HepG2 (cell line): ENCODE data around the gene MNT. TPM values are rescaled to one million over a fixed set of nuclear protein-coding genes. Genes with fewer than 3 reads are reported as not detected.

Source experiments
- ATAC-seq: fragments of 200-7000 bp; cut with Tn5 transposase; 3 replicates; pipeline ENCODE4 v1.9.1; 2020; ENCODE audit warnings: mild to moderate bottlenecking, moderate library complexity
- BruUV-seq: library from RNA; stranded (reverse); fragments of 400-500 nt; replicated peaks from 2 replicates; lab custom pipeline; 2021; lab: Mats Ljungman, UMichigan
- CTCF ChIA-PET: fragments of 300-600 bp; formaldehyde crosslinking; extraction: SDS; loops from one replicate; lab custom pipeline; 2021; ENCODE audit warnings: low total read pairs, inconsistent platforms, low intra/inter-chr PET ratio; lab: Yijun Ruan, JAX
- POLR2A ChIA-PET: fragments of 350-600 bp; sonication (Branson Sonifier 250); formaldehyde crosslinking; loops from one replicate; lab custom pipeline; 2020; ENCODE audit warnings: antibody characterized with exemption, inconsistent platforms; lab: Yijun Ruan, JAX
- DNase-seq: peaks from one replicate; pipeline ENCODE4 v3.0.0-alpha.2; 2015; ENCODE audit warnings: low spot score
- FAIRE-seq: peaks from 3 replicates; lab custom pipeline; 2011; peaks lifted over from hg19 to GRCh38; lab: Jason Lieb, UNC
- H2AFZ ChIP-seq: one replicate; pipeline ENCODE4 v1.6.1; 2011; ENCODE audit warnings: low read length, inconsistent platforms
- H3K27ac ChIP-seq: fragments of 300-600 bp; 3 replicates; pipeline ENCODE4 v1.8.0; 2011; ENCODE audit warnings: mixed run types, mild to moderate bottlenecking, mixed read lengths, low read length, inconsistent platforms; ENCODE audit not compliant: insufficient read depth; ENCODE audit errors: extremely low read length
- H3K27me3 ChIP-seq, 2 experiments: fragments of 200-600 bp in 1 of 2; 2 replicates in 1 of 2; 3 replicates in 1 of 2; pipeline versions ENCODE4 v1.6.0 to v1.8.0; 2011; ENCODE audit warnings: low read length in 2 of 2, mild to moderate bottlenecking in 2 of 2, moderate library complexity in 2 of 2, inconsistent platforms in 1 of 2; ENCODE audit not compliant: insufficient read depth in 2 of 2, control insufficient read depth in 1 of 2
- H3K36me3 ChIP-seq, 2 experiments: fragments of 200-600 bp in 1 of 2; replicated peaks in 1 of 2; 2 replicates in 1 of 2; 3 replicates in 1 of 2; pipeline versions ENCODE4 v1.5.1 to v1.8.0; 2011; ENCODE audit warnings: low read length in 2 of 2, inconsistent platforms in 1 of 2; ENCODE audit not compliant: insufficient read depth in 2 of 2, control insufficient read depth in 1 of 2
- H3K4me1 ChIP-seq: 2 replicates; pipeline ENCODE4 v1.5.1; 2012; ENCODE audit warnings: low read length, inconsistent platforms; ENCODE audit not compliant: insufficient read depth
- H3K4me2 ChIP-seq: 2 replicates; pipeline ENCODE4 v1.6.0; 2011; ENCODE audit warnings: low read depth, low read length, inconsistent platforms
- H3K4me3 ChIP-seq, 3 experiments: fragments of 200-600 bp in 1 of 3; sonication (generic), shearing (Covaris generic) in 1 of 3; replicated peaks in 1 of 3; 2 replicates each; pipeline ENCODE4 v1.5.1; 2011 to 2016; ENCODE audit warnings: low read length in 3 of 3, inconsistent platforms in 2 of 3, low read depth in 2 of 3, mild to moderate bottlenecking in 2 of 3, control low read depth in 1 of 3, mixed read lengths in 1 of 3; ENCODE audit not compliant: insufficient read depth in 1 of 3
- H3K79me2 ChIP-seq: one replicate; pipeline ENCODE4 v1.6.1; 2011; ENCODE audit warnings: low read length, inconsistent platforms; ENCODE audit not compliant: insufficient read depth
- H3K9ac ChIP-seq: 2 replicates; pipeline ENCODE4 v1.6.0; 2011; ENCODE audit warnings: mild to moderate bottlenecking, low read depth, low read length, inconsistent platforms; ENCODE audit not compliant: insufficient read depth
- H3K9me3 ChIP-seq: 2 replicates; pipeline ENCODE4 v1.5.1; 2012; ENCODE audit warnings: mild to moderate bottlenecking, low read length
- H4K20me1 ChIP-seq: 2 replicates; pipeline ENCODE4 v1.6.0; 2011; ENCODE audit warnings: inconsistent platforms, mild to moderate bottlenecking, low read length, moderate library complexity; ENCODE audit not compliant: insufficient read depth
- ATAD3A ChIP-seq: sonication (generic); formaldehyde crosslinking; IDR thresholded peaks from 2 replicates; pipeline ENCODE4 v1.4.0; 2020; ENCODE audit warnings: missing genetic modification reagents
- CHCHD3 ChIP-seq: sonication (generic); formaldehyde crosslinking; IDR thresholded peaks from 2 replicates; pipeline ENCODE4 v1.8.0; 2022; ENCODE audit warnings: mild to moderate bottlenecking, missing genetic modification reagents, moderate library complexity
- EP300 ChIP-seq, 3 experiments: sonication (generic) in 1 of 3; formaldehyde crosslinking in 1 of 3; IDR thresholded peaks; 2 replicates each; pipeline versions ENCODE4 v1.5.1 to v1.6.1; 2011 to 2020; ENCODE audit warnings: low read depth in 2 of 3, low read length in 2 of 3, borderline replicate concordance in 1 of 3, improper control_type of control experiment in 1 of 3, mild to moderate bottlenecking in 1 of 3, missing genetic modification reagents in 1 of 3, moderate library complexity in 1 of 3
- ETV5 ChIP-seq: IDR thresholded peaks from 2 replicates; pipeline ENCODE4 v1.6.1; 2018; ENCODE audit warnings: missing biosample characterization, missing genetic modification reagents, inconsistent platforms, borderline replicate concordance
- GATAD1 ChIP-seq: IDR thresholded peaks from 2 replicates; pipeline ENCODE4 v1.6.1; 2016; ENCODE audit warnings: missing genetic modification reagents, missing compliant biosample characterization
- GATAD2A ChIP-seq: IDR thresholded peaks from 2 replicates; pipeline ENCODE4 v1.6.1; 2016
- MBD4 ChIP-seq: IDR thresholded peaks from 2 replicates; pipeline ENCODE4 v1.6.1; 2012; ENCODE audit warnings: low read length, inconsistent platforms, borderline replicate concordance
- NFATC3 ChIP-seq: sonication (generic); formaldehyde crosslinking; IDR thresholded peaks from 2 replicates; pipeline ENCODE4 v1.5.1; 2020; ENCODE audit warnings: mild to moderate bottlenecking, missing genetic modification reagents
- NR3C1 ChIP-seq: sonication (generic); formaldehyde crosslinking; IDR thresholded peaks from 2 replicates; pipeline ENCODE4 v1.4.0; 2020; ENCODE audit warnings: missing genetic modification reagents
- RNF2 ChIP-seq: fragments of 450-650 bp; conservative IDR thresholded peaks from 2 replicates; pipeline ENCODE4 v1.6.1; 2016; ENCODE audit warnings: low read depth
- SRSF1 ChIP-seq: fragments of 200-400 bp; formaldehyde crosslinking; optimal IDR thresholded peaks from 2 replicates; pipeline ENCODE3; 2017; ENCODE audit warnings: mild to moderate bottlenecking, low read depth, low read length, moderate library complexity
- YEATS4 ChIP-seq: sonication (generic); formaldehyde crosslinking; IDR thresholded peaks from 2 replicates; pipeline ENCODE4 v1.4.0; 2020; ENCODE audit warnings: missing genetic modification reagents, borderline replicate concordance
- ZFP36L2 ChIP-seq: sonication (generic); formaldehyde crosslinking; IDR thresholded peaks from 2 replicates; pipeline ENCODE4 v1.4.0; 2020; ENCODE audit warnings: missing genetic modification reagents
- ZNF207 ChIP-seq: fragments of 450-650 bp; IDR thresholded peaks from 2 replicates; pipeline ENCODE4 v1.6.1; 2016; ENCODE audit warnings: antibody characterized with exemption, borderline replicate concordance
- ZNF296 ChIP-seq: sonication (generic); formaldehyde crosslinking; conservative IDR thresholded peaks from 2 replicates; pipeline ENCODE4 v1.5.0; 2020; ENCODE audit warnings: mild to moderate bottlenecking, missing genetic modification reagents
- ZNF564 ChIP-seq: sonication (generic); formaldehyde crosslinking; IDR thresholded peaks from 2 replicates; pipeline ENCODE4 v1.8.1; 2023; ENCODE audit warnings: mild to moderate bottlenecking, missing genetic modification reagents
- ZNF678 ChIP-seq: sonication (generic); formaldehyde crosslinking; IDR thresholded peaks from 2 replicates; pipeline ENCODE4 v1.4.0; 2020; ENCODE audit warnings: mild to moderate bottlenecking, missing genetic modification reagents
- ZNF720 ChIP-seq: sonication (generic); formaldehyde crosslinking; IDR thresholded peaks from 2 replicates; pipeline ENCODE4 v1.4.0; 2020; ENCODE audit warnings: missing genetic modification reagents
- ZNF766 ChIP-seq: sonication (generic); formaldehyde crosslinking; IDR thresholded peaks from 2 replicates; pipeline ENCODE4 v1.5.0; 2020; ENCODE audit warnings: missing genetic modification reagents, borderline replicate concordance
- WGBS: methylation state at CpG from one replicate; pipeline ENCODE4 v1.1.6; 2017; ENCODE audit warnings: low lambda C conversion rate; 5-methylcytosine and 5-hydroxymethylcytosine counted together
- in situ Hi-C: cut with HindIII; loops from 2 replicates; pipeline ENCODE4 v1.10.0; 2017; ENCODE audit warnings: low pct_unique_long_range_greater_than_20kb; ENCODE audit not compliant: extremely low pct_ligation_motif_present
- intact Hi-C: fragments of 100-400 bp; cut with micrococcal nuclease; formaldehyde crosslinking; loops from one replicate; pipeline ENCODE4 v1.10.0; 2022; ENCODE audit not compliant: unreplicated experiment
- polyA plus RNA-seq, 8 experiments: library from polyadenylated mRNA; depleted of rRNA in 3 of 8; stranded (reverse) in 7 of 8; unstranded in 1 of 8; fragments of >200 nt; fragmentation: Illumina TruSeq in 4 of 8; extraction: Trizol in 4 of 8; gene quantifications; 2 replicates each; pipeline versions ENCODE4 v1.2.1 to v1.2.3, GENCODE V29; 2011 to 2016; ENCODE audit warnings: low read depth in 4 of 8, missing spikeins in 1 of 8, mixed read lengths in 1 of 8; ENCODE audit not compliant: insufficient read depth in 1 of 8
- total RNA-seq, 5 experiments: library from RNA; depleted of rRNA; stranded (reverse); fragments of >200 nt; fragmentation: Illumina TruSeq; extraction: Trizol; gene quantifications; 2 replicates each; pipeline ENCODE4 v1.2.3, GENCODE V29; 2016; ENCODE audit warnings: low read depth in 1 of 5
- TF ChIP-seq, protein P1 (sequence below): IDR thresholded peaks from 2 replicates; pipeline ENCODE4 v1.6.1; 2016; ENCODE audit warnings: low read depth, borderline replicate concordance
- TF ChIP-seq, protein P2 (sequence below): sonication (generic); formaldehyde crosslinking; conservative IDR thresholded peaks from 2 replicates; pipeline ENCODE4 v1.5.0; 2020; ENCODE audit warnings: missing genetic modification reagents
- TF ChIP-seq, protein P3 (sequence below), 2 experiments: fragments of 450-650 bp in 1 of 2; sonication (generic) in 1 of 2; formaldehyde crosslinking; IDR thresholded peaks; 2 replicates each; pipeline versions ENCODE4 v1.5.0 to v1.8.0; 2020 to 2022; ENCODE audit warnings: mild to moderate bottlenecking in 1 of 2, missing genetic modification reagents in 1 of 2
- TF ChIP-seq, protein P4 (sequence below): sonication (generic); formaldehyde crosslinking; IDR thresholded peaks from 2 replicates; pipeline ENCODE4 v1.4.0; 2020; ENCODE audit warnings: low read depth, mild to moderate bottlenecking, missing genetic modification reagents

The MNT gene
- total and polyA plus RNA-seq, 2 of the 13 experiments (the other 11 are each of a cell fraction or from before 2014, with no cell fraction given): 2.1 to 3.5 TPM

DNA sequence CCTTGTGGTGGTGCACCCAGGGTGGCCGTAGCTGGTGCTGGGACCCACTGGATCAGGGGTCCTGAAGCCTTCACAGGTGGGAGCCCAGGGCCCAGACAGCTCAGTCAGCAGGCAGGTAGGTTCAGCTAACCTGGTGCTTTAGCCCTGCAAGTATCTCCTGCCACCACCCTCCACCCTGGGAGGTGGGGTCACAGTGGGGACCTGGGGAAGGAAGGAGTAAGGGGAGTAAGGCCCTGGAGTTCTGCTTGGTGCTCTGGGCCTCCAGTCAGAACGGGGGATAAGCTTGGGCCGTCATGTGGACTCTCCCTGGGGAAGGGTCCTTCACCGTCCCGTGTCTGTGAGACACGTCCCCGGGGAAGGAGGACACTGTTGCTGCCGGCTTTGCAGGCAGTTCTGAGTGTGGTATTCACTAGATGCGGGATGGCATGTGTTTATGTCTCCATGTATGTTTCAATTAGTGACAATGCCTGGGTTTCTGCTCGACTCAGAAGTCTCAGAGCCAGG is 42.9 kb downstream of the MNT start (continued):
- TF ChIP-seq, protein P1, sequence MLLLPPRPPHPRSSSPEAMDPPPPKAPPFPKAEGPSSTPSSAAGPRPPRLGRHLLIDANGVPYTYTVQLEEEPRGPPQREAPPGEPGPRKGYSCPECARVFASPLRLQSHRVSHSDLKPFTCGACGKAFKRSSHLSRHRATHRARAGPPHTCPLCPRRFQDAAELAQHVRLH (CRISPR knock-in tag): no peak
- no peak for TF ChIP-seq GATAD1 (CRISPR knock-in tag)
- TF ChIP-seq RNF2: no peak
- TF ChIP-seq ZNF678 (CRISPR knock-in tag): no peak
- no peak for TF ChIP-seq CHCHD3 (CRISPR knock-in tag)
- no peak for TF ChIP-seq NR3C1
- no peak for TF ChIP-seq SRSF1

DNA sequence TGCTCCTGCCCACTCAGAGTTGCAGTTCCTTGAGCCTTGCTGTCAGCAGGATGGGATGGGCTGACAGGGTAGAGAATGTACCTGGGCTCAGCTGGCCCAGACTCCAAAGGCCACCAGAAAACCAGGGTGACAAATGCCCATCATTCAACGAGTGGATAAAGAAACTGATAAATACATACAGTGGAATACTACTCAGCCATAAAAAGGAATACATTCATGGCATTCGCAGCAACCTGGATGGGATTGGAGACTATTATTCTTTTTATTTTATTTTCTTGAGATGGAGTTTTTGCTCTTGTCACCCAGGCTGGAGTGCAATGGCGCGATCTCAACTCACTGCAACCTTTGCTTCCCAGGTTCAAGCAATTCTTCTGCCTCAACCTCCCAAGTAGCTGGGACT is 43.6 kb downstream of the MNT start:
- POLR2A ChIA-PET: no interaction called here
- 94% methylated on average over 4 of the region's 4 CpGs for WGBS
- no peak for DNase-seq
- H4K20me1 ChIP-seq: no peaks in the 10 kb centered on the region
- FAIRE-seq: no peak
- in situ Hi-C loops: no loop called here
- peaks cover 2 to 8% of the 10 kb centered on the region in 2 experiments; a peak in 3 of 5 replicates for H3K36me3 ChIP-seq
- no peaks in the 10 kb centered on the region for H3K4me1 ChIP-seq
- no TSS peak for BruUV-seq
- no peak overlapping the region for H3K4me3 ChIP-seq
- no peak for ATAC-seq
- H3K27ac ChIP-seq: no peak overlapping the region
- CTCF ChIA-PET: no interaction called here
- no peak overlapping the region for H3K9ac ChIP-seq
- H3K4me2 ChIP-seq: no peak overlapping the region
- H2AFZ ChIP-seq: no peak overlapping the region
- intact Hi-C loops: no loop called here
- no peaks in the 10 kb centered on the region for H3K9me3 ChIP-seq
- no peaks in the 10 kb centered on the region for H3K27me3 ChIP-seq
- H3K79me2 ChIP-seq: no peaks in the 10 kb centered on the region
- TF ChIP-seq ZNF766 (CRISPR knock-in tag) (no peak), ZNF296 (no peak), ATAD3A (CRISPR knock-in tag) (no peak), ZNF564 (CRISPR knock-in tag) (no peak), GATAD2A (CRISPR knock-in tag) (no peak), ZNF207 (no peak), NFATC3 (CRISPR knock-in tag) (no peak), ZNF720 (CRISPR knock-in tag) (no peak), YEATS4 (CRISPR knock-in tag) (no peak), ETV5 (CRISPR knock-in tag) (no peak), MBD4 (no peak), ZFP36L2 (CRISPR knock-in tag) (no peak), EP300 (IDR thresholded peaks at IDR 0.05; ENCODE audit: low read depth in 2 of 2, low read length in 2 of 2) (no peak), EP300 (CRISPR knock-in tag; IDR thresholded peaks at IDR 0.05; ENCODE audit: borderline replicate concordance) (no peak)
- TF ChIP-seq, protein P2, sequence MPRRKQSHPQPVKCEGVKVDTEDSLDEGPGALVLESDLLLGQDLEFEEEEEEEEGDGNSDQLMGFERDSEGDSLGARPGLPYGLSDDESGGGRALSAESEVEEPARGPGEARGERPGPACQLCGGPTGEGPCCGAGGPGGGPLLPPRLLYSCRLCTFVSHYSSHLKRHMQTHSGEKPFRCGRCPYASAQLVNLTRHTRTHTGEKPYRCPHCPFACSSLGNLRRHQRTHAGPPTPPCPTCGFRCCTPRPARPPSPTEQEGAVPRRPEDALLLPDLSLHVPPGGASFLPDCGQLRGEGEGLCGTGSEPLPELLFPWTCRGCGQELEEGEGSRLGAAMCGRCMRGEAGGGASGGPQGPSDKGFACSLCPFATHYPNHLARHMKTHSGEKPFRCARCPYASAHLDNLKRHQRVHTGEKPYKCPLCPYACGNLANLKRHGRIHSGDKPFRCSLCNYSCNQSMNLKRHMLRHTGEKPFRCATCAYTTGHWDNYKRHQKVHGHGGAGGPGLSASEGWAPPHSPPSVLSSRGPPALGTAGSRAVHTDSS: no peak
- TF ChIP-seq, protein P3, sequence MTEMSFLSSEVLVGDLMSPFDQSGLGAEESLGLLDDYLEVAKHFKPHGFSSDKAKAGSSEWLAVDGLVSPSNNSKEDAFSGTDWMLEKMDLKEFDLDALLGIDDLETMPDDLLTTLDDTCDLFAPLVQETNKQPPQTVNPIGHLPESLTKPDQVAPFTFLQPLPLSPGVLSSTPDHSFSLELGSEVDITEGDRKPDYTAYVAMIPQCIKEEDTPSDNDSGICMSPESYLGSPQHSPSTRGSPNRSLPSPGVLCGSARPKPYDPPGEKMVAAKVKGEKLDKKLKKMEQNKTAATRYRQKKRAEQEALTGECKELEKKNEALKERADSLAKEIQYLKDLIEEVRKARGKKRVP (CRISPR knock-in tag; IDR thresholded peaks at IDR 0.05): no peak
- TF ChIP-seq, protein P4, sequence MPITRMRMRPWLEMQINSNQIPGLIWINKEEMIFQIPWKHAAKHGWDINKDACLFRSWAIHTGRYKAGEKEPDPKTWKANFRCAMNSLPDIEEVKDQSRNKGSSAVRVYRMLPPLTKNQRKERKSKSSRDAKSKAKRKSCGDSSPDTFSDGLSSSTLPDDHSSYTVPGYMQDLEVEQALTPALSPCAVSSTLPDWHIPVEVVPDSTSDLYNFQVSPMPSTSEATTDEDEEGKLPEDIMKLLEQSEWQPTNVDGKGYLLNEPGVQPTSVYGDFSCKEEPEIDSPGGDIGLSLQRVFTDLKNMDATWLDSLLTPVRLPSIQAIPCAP: no peak
